Endothelial cell of umbilical vein (primary cell): Measurements from ENCODE around the gene DHX15. TPM values are rescaled to one million over a fixed set of nuclear protein-coding genes. Genes with fewer than 3 reads are reported as not detected.

ENCODE experiments used
- BruUV-seq: library from RNA; stranded (reverse); fragments of 400-500 nt; replicated peaks from 2 replicates; lab custom pipeline; 2021; lab: Mats Ljungman, UMichigan
- CTCF ChIA-PET: fragments of 300-600, 350-600 bp; sonication (Branson Sonifier 250); formaldehyde crosslinking; loops from one replicate; lab custom pipeline; 2021; ENCODE audit warnings: antibody characterized with exemption, inconsistent platforms; lab: Charles Lee
- POLR2A ChIA-PET: fragments of 300-600, 350-600 bp; sonication (Branson Sonifier 250); formaldehyde crosslinking; loops from one replicate; lab custom pipeline; 2021; ENCODE audit warnings: antibody characterized with exemption, inconsistent platforms; lab: Charles Lee
- DNase-seq: peaks from one replicate; pipeline ENCODE4 v3.0.0-alpha.2; 2011; ENCODE audit warnings: low read depth, low spot score
- FAIRE-seq: peaks from 2 replicates; lab custom pipeline; 2011; peaks lifted over from hg19 to GRCh38; lab: Jason Lieb, UNC
- H2AFZ ChIP-seq: 2 replicates; pipeline ENCODE4 v1.6.0; 2012; ENCODE audit warnings: low read depth, low read length, control low read depth, inconsistent platforms
- H3K27ac ChIP-seq: 2 replicates; pipeline ENCODE4 v1.5.1; 2011; ENCODE audit warnings: low read depth, mild to moderate bottlenecking, control low read depth, low read length, moderate library complexity; ENCODE audit not compliant: insufficient read depth
- H3K27me3 ChIP-seq, 2 experiments: 2 replicates each; pipeline versions ENCODE4 v1.6.0 to v1.6.1; 2011; ENCODE audit warnings: low read length in 2 of 2, mixed read lengths in 1 of 2; ENCODE audit not compliant: control insufficient read depth in 2 of 2, insufficient read depth in 2 of 2
- H3K36me3 ChIP-seq, 2 experiments: 2 replicates in 1 of 2; 3 replicates in 1 of 2; pipeline ENCODE4 v1.5.1; 2011; ENCODE audit warnings: low read length in 2 of 2, mild to moderate bottlenecking in 1 of 2, moderate library complexity in 1 of 2; ENCODE audit not compliant: control insufficient read depth in 2 of 2, insufficient read depth in 2 of 2; ENCODE audit errors: extremely low read depth in 1 of 2
- H3K4me1 ChIP-seq: 3 replicates; pipeline ENCODE4 v1.5.1; 2011; ENCODE audit warnings: mild to moderate bottlenecking, low read length; ENCODE audit not compliant: control insufficient read depth, insufficient read depth; ENCODE audit errors: extremely low read depth
- H3K4me2 ChIP-seq: 2 replicates; pipeline ENCODE4 v1.6.1; 2011; ENCODE audit warnings: low read length, control low read depth, mixed read lengths; ENCODE audit not compliant: insufficient read depth
- H3K4me3 ChIP-seq, 3 experiments: fragments of 200-600 bp in 1 of 3; sonication (generic), shearing (Covaris generic) in 1 of 3; replicated peaks in 1 of 3; 2 replicates each; pipeline ENCODE4 v1.5.1; 2011 to 2016; ENCODE audit warnings: control low read depth in 3 of 3, low read length in 3 of 3, mild to moderate bottlenecking in 2 of 3, inconsistent platforms in 1 of 3, low read depth in 1 of 3, moderate library complexity in 1 of 3; ENCODE audit not compliant: insufficient read depth in 1 of 3
- H3K79me2 ChIP-seq: 2 replicates; pipeline ENCODE4 v1.6.0; 2012; ENCODE audit warnings: low read length, inconsistent platforms; ENCODE audit not compliant: control insufficient read depth, insufficient read depth
- H3K9ac ChIP-seq: replicated peaks from 2 replicates; pipeline ENCODE3; 2011; ENCODE audit warnings: low read length, control low read depth; ENCODE audit not compliant: insufficient read depth; ENCODE audit errors: extremely low read depth
- H3K9me1 ChIP-seq: replicated peaks from 3 replicates; pipeline ENCODE4 v1.6.0; 2011; ENCODE audit warnings: mild to moderate bottlenecking, low read length; ENCODE audit not compliant: control insufficient read depth, insufficient read depth; ENCODE audit errors: extremely low read depth
- H3K9me3 ChIP-seq: replicated peaks from 2 replicates; pipeline ENCODE4 v1.5.1; 2012; ENCODE audit warnings: low read length, inconsistent platforms; ENCODE audit not compliant: control insufficient read depth, insufficient read depth
- H4K20me1 ChIP-seq: replicated peaks from 2 replicates; pipeline ENCODE3; 2011; ENCODE audit warnings: mild to moderate bottlenecking, low read length; ENCODE audit not compliant: control insufficient read depth, insufficient read depth; ENCODE audit errors: extremely low read depth
- CTCF ChIP-seq, 2 donors: IDR thresholded peaks; 1 replicate in 1 of 2; 2 replicates in 1 of 2; pipeline ENCODE4 v1.5.1; 2011; ENCODE audit warnings: low read length in 2 of 2, mild to moderate bottlenecking in 2 of 2, moderate library complexity in 2 of 2, control low read depth in 1 of 2, inconsistent platforms in 1 of 2, low read depth in 1 of 2; ENCODE audit not compliant: insufficient read depth in 1 of 2; ENCODE audit errors: extremely low read depth in 1 of 2
- EZH2 ChIP-seq: IDR thresholded peaks from 2 replicates; pipeline ENCODE4 v1.6.1; 2012; ENCODE audit warnings: borderline replicate concordance, low read depth, mild to moderate bottlenecking, moderate library complexity, low read length, inconsistent platforms; ENCODE audit not compliant: severe bottlenecking
- FOS ChIP-seq: IDR thresholded peaks from 2 replicates; pipeline ENCODE4 v1.6.1; 2011; ENCODE audit warnings: mild to moderate bottlenecking, low read length, moderate library complexity, borderline replicate concordance; ENCODE audit not compliant: insufficient read depth
- GATA2 ChIP-seq: IDR thresholded peaks from 2 replicates; pipeline ENCODE4 v1.7.0; 2011; ENCODE audit warnings: low read depth, mild to moderate bottlenecking, moderate library complexity, mixed read lengths, low read length; ENCODE audit not compliant: insufficient read length, insufficient read depth
- JUN ChIP-seq: IDR thresholded peaks from 2 replicates; pipeline ENCODE4 v1.6.1; 2011; ENCODE audit warnings: borderline replicate concordance, low read depth; ENCODE audit not compliant: insufficient read length, insufficient read depth
- MYC ChIP-seq: IDR thresholded peaks from one replicate; pipeline ENCODE4 v1.6.1; 2011; ENCODE audit warnings: mild to moderate bottlenecking, low read depth, low read length
- POLR2A ChIP-seq: IDR thresholded peaks from 2 replicates; pipeline ENCODE4 v1.6.1; 2012; ENCODE audit warnings: low read depth, mild to moderate bottlenecking, control low read depth, low read length
- POLR2AphosphoS5 ChIP-seq: IDR thresholded peaks from 2 replicates; pipeline ENCODE4 v1.6.1; 2012; ENCODE audit warnings: low read depth, mild to moderate bottlenecking, control low read depth, low read length, moderate library complexity; ENCODE audit not compliant: insufficient read depth
- dilution Hi-C: fragments of 300-500 bp; cut with MboI; formaldehyde crosslinking; loops from one replicate; pipeline ENCODE4 v1.15.0; 2019; ENCODE audit warnings: low sequenced_read_pairs; ENCODE audit not compliant: extremely low pct_ligation_motif_present
- intact Hi-C: fragments of 100-400 bp; cut with micrococcal nuclease; formaldehyde crosslinking; loops from one replicate; pipeline ENCODE4 v1.10.0; 2022
- polyA plus RNA-seq, 4 experiments: library from polyadenylated mRNA; depleted of rRNA in 3 of 4; stranded (reverse) in 3 of 4; unstranded in 1 of 4; fragments of >200 nt; gene quantifications; 2 replicates each; pipeline versions ENCODE4 v1.2.1 to v1.2.3, GENCODE V29; 2011 to 2012; ENCODE audit warnings: missing spikeins in 1 of 4
- total RNA-seq: library from RNA; stranded (reverse); gene quantifications from 2 replicates; pipeline ENCODE4 v1.2.3, GENCODE V29; 2021
- TF ChIP-seq, protein P1 (sequence below): IDR thresholded peaks from 2 replicates; pipeline ENCODE4 v1.6.1; 2011; ENCODE audit not compliant: insufficient read depth, insufficient read length

Gene DHX15
- total and polyA plus RNA-seq, 2 donors (not counting 3 experiments of a cell fraction or from before 2014, with no cell fraction given) = 72.3 to 152 TPM

- CTCF ChIA-PET = interaction anchor here (1.2 kb wide), 1 partner anchor 13 kb away, joined by 3 read pairs; no protein-coding TSS in a partner anchor
- H3K4me1 ChIP-seq = no peaks in the 10 kb centered on the region
- no peaks in the 10 kb centered on the region for H3K9me3 ChIP-seq
- intact Hi-C loops (no loop called here), dilution Hi-C loops (no loop called here)
- no peaks in the 10 kb centered on the region for H3K9me1 ChIP-seq
- H3K36me3 ChIP-seq = peaks cover 8 to 43% of the 10 kb centered on the region in 2 experiments
- BruUV-seq = no TSS peak
- no peak for TF ChIP-seq JUN
- no peak for TF ChIP-seq EZH2
- no peak for TF ChIP-seq POLR2A
- TF ChIP-seq POLR2AphosphoS5 = no peak
- no peak for TF ChIP-seq GATA2
- TF ChIP-seq, protein P1, sequence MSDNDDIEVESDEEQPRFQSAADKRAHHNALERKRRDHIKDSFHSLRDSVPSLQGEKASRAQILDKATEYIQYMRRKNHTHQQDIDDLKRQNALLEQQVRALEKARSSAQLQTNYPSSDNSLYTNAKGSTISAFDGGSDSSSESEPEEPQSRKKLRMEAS = no peak
- no peak for TF ChIP-seq MYC
- no peak for TF ChIP-seq CTCF (IDR thresholded peaks at IDR 0.05; ENCODE audit: extremely low read depth in 1 of 2, insufficient read depth in 1 of 2, low read depth in 1 of 2, low read length in 2 of 2)
- no peak for TF ChIP-seq FOS
- no peak overlapping the region for H3K27ac ChIP-seq
- DNase-seq (no peak), FAIRE-seq (no peak)
- no peak overlapping the region for H3K4me2 ChIP-seq
- POLR2A ChIA-PET = no interaction called here
- H3K9ac ChIP-seq = no peak overlapping the region
- H3K4me3 ChIP-seq = no peak overlapping the region
- H4K20me1 ChIP-seq = peaks cover 11% of the 10 kb centered on the region
- peaks cover 97% of the 10 kb centered on the region for H3K79me2 ChIP-seq
- H3K27me3 ChIP-seq = no peaks in the 10 kb centered on the region
- H2AFZ ChIP-seq = no peak overlapping the region
Measured at GRCh38 chr4:24544208-24544988, 40.0 kb downstream of the DHX15 start.
